Lower leg skin (tissue), 3 donors: Measurements from ENCODE around the gene NFATC2IP.

Experiments used
- POLR2A ChIP-seq, 2 donors: fragments of 450-650 bp; IDR thresholded peaks; one replicate each; pipeline ENCODE4 v1.6.1; 2016 to 2017; ENCODE audit warnings: antibody characterized with exemption in 2 of 2, mild to moderate bottlenecking in 1 of 2, moderate library complexity in 1 of 2
- TF ChIP-seq, protein P1 (sequence below), 3 donors: fragments of 450-650 bp; IDR thresholded peaks; one replicate each; pipeline ENCODE4 v1.5.1; 2016; ENCODE audit warnings: antibody characterized with exemption in 3 of 3, mild to moderate bottlenecking in 3 of 3, moderate library complexity in 2 of 3

GRCh38 chr16:28937222-28937876 is 13.4 kb upstream of the NFATC2IP start:
- TF ChIP-seq, protein P1, sequence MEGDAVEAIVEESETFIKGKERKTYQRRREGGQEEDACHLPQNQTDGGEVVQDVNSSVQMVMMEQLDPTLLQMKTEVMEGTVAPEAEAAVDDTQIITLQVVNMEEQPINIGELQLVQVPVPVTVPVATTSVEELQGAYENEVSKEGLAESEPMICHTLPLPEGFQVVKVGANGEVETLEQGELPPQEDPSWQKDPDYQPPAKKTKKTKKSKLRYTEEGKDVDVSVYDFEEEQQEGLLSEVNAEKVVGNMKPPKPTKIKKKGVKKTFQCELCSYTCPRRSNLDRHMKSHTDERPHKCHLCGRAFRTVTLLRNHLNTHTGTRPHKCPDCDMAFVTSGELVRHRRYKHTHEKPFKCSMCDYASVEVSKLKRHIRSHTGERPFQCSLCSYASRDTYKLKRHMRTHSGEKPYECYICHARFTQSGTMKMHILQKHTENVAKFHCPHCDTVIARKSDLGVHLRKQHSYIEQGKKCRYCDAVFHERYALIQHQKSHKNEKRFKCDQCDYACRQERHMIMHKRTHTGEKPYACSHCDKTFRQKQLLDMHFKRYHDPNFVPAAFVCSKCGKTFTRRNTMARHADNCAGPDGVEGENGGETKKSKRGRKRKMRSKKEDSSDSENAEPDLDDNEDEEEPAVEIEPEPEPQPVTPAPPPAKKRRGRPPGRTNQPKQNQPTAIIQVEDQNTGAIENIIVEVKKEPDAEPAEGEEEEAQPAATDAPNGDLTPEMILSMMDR (IDR thresholded peaks at IDR 0.05) = no peak
- no peak for TF ChIP-seq POLR2A (IDR thresholded peaks at IDR 0.05)
